Measurements from ENCODE around the gene CAMK4.

DNA sequence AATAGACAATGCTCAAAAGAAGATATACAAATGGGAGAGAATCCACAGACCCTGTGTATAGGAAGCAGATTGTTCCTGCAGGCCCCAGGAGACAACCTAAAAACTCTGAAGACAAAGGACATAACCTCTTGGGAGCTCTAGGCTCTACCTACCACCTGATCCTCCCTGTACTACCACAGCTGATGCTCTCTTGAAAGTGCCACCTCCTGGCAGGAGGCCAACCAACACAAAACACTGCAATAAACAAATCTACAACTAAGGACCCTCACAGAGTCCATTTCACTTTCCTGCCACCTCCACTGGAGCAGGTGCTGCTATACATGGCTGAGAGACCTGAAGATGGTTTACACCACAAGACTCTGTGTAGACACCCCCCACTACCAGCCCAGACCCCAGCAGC, 239.1 kb downstream of the CAMK4 start:
- no peak for TF ChIP-seq GATA2 (IDR thresholded peaks at IDR 0.05; ENCODE audit: low read depth, low read length)
- no peak for TF ChIP-seq GATA3 (IDR thresholded peaks at IDR 0.05; ENCODE audit: low read depth, low read length)
